Measurements from ENCODE around the gene POLR2E. TPM values are rescaled to one million over a fixed set of nuclear protein-coding genes. Genes with fewer than 3 reads are reported as not detected.

POLR2E gene
- total and polyA plus RNA-seq, 2 experiments from 2014 or later: 257 to 286 TPM

DNA sequence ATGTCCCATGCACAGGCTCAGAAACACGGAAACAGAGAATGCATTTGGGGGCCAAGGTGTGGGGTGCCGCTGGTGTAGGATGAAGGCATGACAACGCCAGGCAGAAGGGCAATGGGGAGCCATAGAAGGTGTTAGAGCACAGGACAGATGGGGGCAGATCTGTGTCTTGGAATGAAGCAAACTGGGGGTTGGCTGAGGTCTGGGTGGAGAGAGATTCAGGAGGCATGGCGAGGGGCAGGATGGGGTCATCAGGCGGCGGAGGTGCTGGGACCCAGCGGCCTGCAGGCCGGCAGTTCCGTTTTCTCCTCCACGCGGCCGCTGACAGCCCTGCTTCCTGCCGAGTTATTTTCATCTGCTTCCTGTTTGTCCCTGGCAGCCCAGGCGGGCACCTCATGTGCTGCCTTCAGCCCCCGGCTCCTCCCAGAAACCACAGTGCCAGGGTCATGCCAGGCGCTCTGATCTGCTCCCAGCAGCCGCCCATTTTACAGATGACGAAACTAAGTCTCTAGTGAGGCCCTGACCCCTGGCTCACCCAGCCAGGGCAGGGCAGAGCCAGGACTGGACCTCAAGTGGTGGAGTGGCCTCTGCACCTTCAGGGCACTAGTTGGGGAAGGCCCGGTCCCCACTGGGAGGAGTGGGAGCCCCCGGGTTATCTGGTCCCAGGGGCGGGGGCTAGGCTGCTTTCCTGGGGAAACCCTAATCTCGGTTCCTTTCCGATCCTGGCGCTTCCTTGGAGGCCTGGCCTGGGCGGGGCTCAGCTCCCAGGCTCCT is 26.0 kb downstream of the POLR2E start (continued):
- TF ChIP-seq REST (IDR thresholded peaks at IDR 0.05; ENCODE audit: unreplicated experiment) (no peak), JUNB (IDR thresholded peaks at IDR 0.05; ENCODE audit: unreplicated experiment) (no peak), POLR2AphosphoS5 (IDR thresholded peaks at IDR 0.05; ENCODE audit: low read depth) (no peak)

- 0 out of 2 replicates have a peak, but pooled peaks cover 4% of the 10 kb centered on the region for H3K79me2 ChIP-seq (replicated peaks; ENCODE audit: insufficient read depth)
- TF ChIP-seq, protein P1, sequence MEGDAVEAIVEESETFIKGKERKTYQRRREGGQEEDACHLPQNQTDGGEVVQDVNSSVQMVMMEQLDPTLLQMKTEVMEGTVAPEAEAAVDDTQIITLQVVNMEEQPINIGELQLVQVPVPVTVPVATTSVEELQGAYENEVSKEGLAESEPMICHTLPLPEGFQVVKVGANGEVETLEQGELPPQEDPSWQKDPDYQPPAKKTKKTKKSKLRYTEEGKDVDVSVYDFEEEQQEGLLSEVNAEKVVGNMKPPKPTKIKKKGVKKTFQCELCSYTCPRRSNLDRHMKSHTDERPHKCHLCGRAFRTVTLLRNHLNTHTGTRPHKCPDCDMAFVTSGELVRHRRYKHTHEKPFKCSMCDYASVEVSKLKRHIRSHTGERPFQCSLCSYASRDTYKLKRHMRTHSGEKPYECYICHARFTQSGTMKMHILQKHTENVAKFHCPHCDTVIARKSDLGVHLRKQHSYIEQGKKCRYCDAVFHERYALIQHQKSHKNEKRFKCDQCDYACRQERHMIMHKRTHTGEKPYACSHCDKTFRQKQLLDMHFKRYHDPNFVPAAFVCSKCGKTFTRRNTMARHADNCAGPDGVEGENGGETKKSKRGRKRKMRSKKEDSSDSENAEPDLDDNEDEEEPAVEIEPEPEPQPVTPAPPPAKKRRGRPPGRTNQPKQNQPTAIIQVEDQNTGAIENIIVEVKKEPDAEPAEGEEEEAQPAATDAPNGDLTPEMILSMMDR (conservative IDR thresholded peaks at IDR 0.05; ENCODE audit: low read depth in 2 of 2): no peak
- Mint-ChIP-seq H3K9me3 (peaks cover 4% of the 10 kb centered on the region; the same call in 2 of the 3 replicates), H3K36me3 (ENCODE audit: low read depth) (peaks cover 5% of the 10 kb centered on the region; the same call in 1 of the 3 replicates), H3K27me3 (ENCODE audit: insufficient read depth, low read depth, poor library complexity) (peaks cover 29% of the 10 kb centered on the region), H3K27ac (no peak overlapping the region), H3K4me1 (peaks cover 25% of the 10 kb centered on the region), H3K4me3 (peak overlapping the region; percentile 64)
- peak overlapping the region; percentile 85 for H3K4me2 ChIP-seq
- no peak overlapping the region for H2AFZ ChIP-seq
- peak overlapping the region; percentile 64 for H3K4me3 ChIP-seq
- peaks cover 27% of the 10 kb centered on the region for H3F3A ChIP-seq (replicated peaks; ENCODE audit: low read depth)
- H3K36me3 ChIP-seq (ENCODE audit: insufficient read depth): no peaks in the 10 kb centered on the region
- DNase-seq (ENCODE audit: low spot score) (no peak), ATAC-seq (no peak)
- no peaks in the 10 kb centered on the region for H3K9me2 ChIP-seq (ENCODE audit: insufficient read depth)
- peaks cover 19% of the 10 kb centered on the region for H3K27me3 ChIP-seq (ENCODE audit: insufficient read depth)
- H4K20me1 ChIP-seq (replicated peaks; ENCODE audit: insufficient read depth): 0 out of 2 replicates have a peak, but pooled peaks cover 3% of the 10 kb centered on the region
- H3K27ac ChIP-seq (ENCODE audit: low read depth): no peak overlapping the region
- H3K4me1 ChIP-seq (ENCODE audit: insufficient read depth): peaks cover 8% of the 10 kb centered on the region; the same call in 1 of the 2 replicates
Observed at GRCh38 chr19:1068009-1069001, 26.9 kb downstream of the POLR2E start.
